Measurements from ENCODE around the gene MBOAT2.

Gene MBOAT2

GRCh38 chr2:8841932-8842331 lies 161.6 kb downstream of the MBOAT2 start:
- Histone ChIP-seq H3K27ac (ENCODE audit: low read depth, low read length) (no peak overlapping the region), H3K36me3 (ENCODE audit: control insufficient read depth, insufficient read depth, low read length) (no peaks in the 10 kb centered on the region), H3K9me3 (ENCODE audit: control insufficient read depth, insufficient read depth, low read depth, low read length) (no peaks in the 10 kb centered on the region), H3K4me1 (ENCODE audit: control insufficient read depth, insufficient read depth, low read length) (peaks cover 4% of the 10 kb centered on the region; the same call in 1 of the 2 replicates), H3K27me3 (ENCODE audit: control insufficient read depth, insufficient read depth, low read length) (no peaks in the 10 kb centered on the region), H3K4me3 (ENCODE audit: low read depth, low read length) (no peak overlapping the region), H3K9ac (ENCODE audit: low read length) (no peak overlapping the region)

- no peaks in the 10 kb centered on the region for H3K9me3 ChIP-seq (ENCODE audit: control insufficient read depth, insufficient read depth, low read depth, low read length)
- H3K36me3 ChIP-seq (ENCODE audit: control insufficient read depth, insufficient read depth, low read length) = no peaks in the 10 kb centered on the region
- no peak overlapping the region for H3K4me3 ChIP-seq (ENCODE audit: low read depth, low read length)
- H3K4me1 ChIP-seq (ENCODE audit: control insufficient read depth, insufficient read depth, low read length) = peaks cover 8% of the 10 kb centered on the region; the same call in 1 of the 2 replicates
- no peaks in the 10 kb centered on the region for H3K27me3 ChIP-seq (ENCODE audit: control insufficient read depth, insufficient read depth, low read length)
- H3K27ac ChIP-seq (ENCODE audit: low read depth, low read length) = no peak overlapping the region
- no peak overlapping the region for H3K9ac ChIP-seq (ENCODE audit: low read length)
Measured at GRCh38 chr2:8840475-8841091, 162.9 kb downstream of the MBOAT2 start.

- H3K4me3 ChIP-seq (ENCODE audit: low read depth, low read length) = no peak overlapping the region
- no peak overlapping the region for H3K27ac ChIP-seq (ENCODE audit: low read depth, low read length)
- no peaks in the 10 kb centered on the region for H3K9me3 ChIP-seq (ENCODE audit: control insufficient read depth, insufficient read depth, low read depth, low read length)
- no peaks in the 10 kb centered on the region for H3K36me3 ChIP-seq (ENCODE audit: control insufficient read depth, insufficient read depth, low read length)
- H3K4me1 ChIP-seq (ENCODE audit: control insufficient read depth, insufficient read depth, low read length) = peaks cover 8% of the 10 kb centered on the region; the same call in 1 of the 2 replicates
- no peaks in the 10 kb centered on the region for H3K27me3 ChIP-seq (ENCODE audit: control insufficient read depth, insufficient read depth, low read length)
- H3K9ac ChIP-seq (ENCODE audit: low read length) = no peak overlapping the region
Measured at GRCh38 chr2:8839189-8839965, 164.1 kb downstream of the MBOAT2 start.

- H3K4me1 ChIP-seq (ENCODE audit: control insufficient read depth, insufficient read depth, low read length) = peaks cover 8% of the 10 kb centered on the region; the same call in 1 of the 2 replicates
- H3K4me3 ChIP-seq (ENCODE audit: low read depth, low read length) = peak overlapping the region; percentile 93
- H3K27ac ChIP-seq (ENCODE audit: low read depth, low read length) = no peak overlapping the region
- no peaks in the 10 kb centered on the region for H3K36me3 ChIP-seq (ENCODE audit: control insufficient read depth, insufficient read depth, low read length)
- no peaks in the 10 kb centered on the region for H3K27me3 ChIP-seq (ENCODE audit: control insufficient read depth, insufficient read depth, low read length)
- H3K9me3 ChIP-seq (ENCODE audit: control insufficient read depth, insufficient read depth, low read depth, low read length) = no peaks in the 10 kb centered on the region
- no peak overlapping the region for H3K9ac ChIP-seq (ENCODE audit: low read length)
Measured at GRCh38 chr2:8837795-8838140, 165.7 kb downstream of the MBOAT2 start.

- H3K36me3 ChIP-seq (ENCODE audit: control insufficient read depth, insufficient read depth, low read length) = no peaks in the 10 kb centered on the region
- H3K9ac ChIP-seq (ENCODE audit: low read length) = peak within 1 kb of the TSS; percentile 66
- H3K9me3 ChIP-seq (ENCODE audit: control insufficient read depth, insufficient read depth, low read depth, low read length) = no peaks in the 10 kb centered on the region
- peaks cover 8% of the 10 kb centered on the region; the same call in 1 of the 2 replicates for H3K4me1 ChIP-seq (ENCODE audit: control insufficient read depth, insufficient read depth, low read length)
- H3K4me3 ChIP-seq (ENCODE audit: low read depth, low read length) = peak within 1 kb of the TSS; percentile 93
- no peaks in the 10 kb centered on the region for H3K27me3 ChIP-seq (ENCODE audit: control insufficient read depth, insufficient read depth, low read length)
- H3K27ac ChIP-seq (ENCODE audit: low read depth, low read length) = no peak within 1 kb of the TSS
Measured at GRCh38 chr2:8836971-8837794, 166.3 kb downstream of the MBOAT2 start, which contains the start of gene KIDINS220. Gene KIDINS220 (minus strand): TSS chr2:8837613. CDS start chr2:8827093, 10,520 bp downstream.

GRCh38 chr2:8835279-8835678 lies 168.2 kb downstream of the MBOAT2 start:
- Histone ChIP-seq H3K4me1 (ENCODE audit: control insufficient read depth, insufficient read depth, low read length) (peaks cover 14% of the 10 kb centered on the region; the same call in 1 of the 2 replicates), H3K27ac (ENCODE audit: low read depth, low read length) (no peak overlapping the region), H3K36me3 (ENCODE audit: control insufficient read depth, insufficient read depth, low read length) (no peaks in the 10 kb centered on the region), H3K4me3 (ENCODE audit: low read depth, low read length) (no peak overlapping the region), H3K27me3 (ENCODE audit: control insufficient read depth, insufficient read depth, low read length) (no peaks in the 10 kb centered on the region), H3K9me3 (ENCODE audit: control insufficient read depth, insufficient read depth, low read depth, low read length) (no peaks in the 10 kb centered on the region), H3K9ac (ENCODE audit: low read length) (no peak overlapping the region)

GRCh38 chr2:8833853-8834252 lies 169.6 kb downstream of the MBOAT2 start:
- Histone ChIP-seq H3K9me3 (ENCODE audit: control insufficient read depth, insufficient read depth, low read depth, low read length) (no peaks in the 10 kb centered on the region), H3K4me3 (ENCODE audit: low read depth, low read length) (no peak overlapping the region), H3K9ac (ENCODE audit: low read length) (no peak overlapping the region), H3K27ac (ENCODE audit: low read depth, low read length) (no peak overlapping the region), H3K4me1 (ENCODE audit: control insufficient read depth, insufficient read depth, low read length) (peaks cover 14% of the 10 kb centered on the region; the same call in 1 of the 2 replicates), H3K36me3 (ENCODE audit: control insufficient read depth, insufficient read depth, low read length) (no peaks in the 10 kb centered on the region), H3K27me3 (ENCODE audit: control insufficient read depth, insufficient read depth, low read length) (no peaks in the 10 kb centered on the region)

GRCh38 chr2:8831516-8831915 lies 172.0 kb downstream of the MBOAT2 start:
- Histone ChIP-seq H3K4me3 (ENCODE audit: low read depth, low read length) (no peak overlapping the region), H3K27me3 (ENCODE audit: control insufficient read depth, insufficient read depth, low read length) (no peaks in the 10 kb centered on the region), H3K4me1 (ENCODE audit: control insufficient read depth, insufficient read depth, low read length) (peaks cover 10% of the 10 kb centered on the region; the same call in 1 of the 2 replicates), H3K9me3 (ENCODE audit: control insufficient read depth, insufficient read depth, low read depth, low read length) (no peaks in the 10 kb centered on the region), H3K36me3 (ENCODE audit: control insufficient read depth, insufficient read depth, low read length) (no peaks in the 10 kb centered on the region), H3K9ac (ENCODE audit: low read length) (no peak overlapping the region), H3K27ac (ENCODE audit: low read depth, low read length) (no peak overlapping the region)

- no peak overlapping the region for H3K27ac ChIP-seq (ENCODE audit: low read depth, low read length)
- no peaks in the 10 kb centered on the region for H3K9me3 ChIP-seq (ENCODE audit: control insufficient read depth, insufficient read depth, low read depth, low read length)
- no peaks in the 10 kb centered on the region for H3K27me3 ChIP-seq (ENCODE audit: control insufficient read depth, insufficient read depth, low read length)
- no peak overlapping the region for H3K4me3 ChIP-seq (ENCODE audit: low read depth, low read length)
- H3K9ac ChIP-seq (ENCODE audit: low read length) = no peak overlapping the region
- H3K4me1 ChIP-seq (ENCODE audit: control insufficient read depth, insufficient read depth, low read length) = 0 out of 2 replicates have a peak, but pooled peaks cover 5% of the 10 kb centered on the region
- no peaks in the 10 kb centered on the region for H3K36me3 ChIP-seq (ENCODE audit: control insufficient read depth, insufficient read depth, low read length)
Measured at GRCh38 chr2:8827729-8828128, 175.8 kb downstream of the MBOAT2 start.

- Histone ChIP-seq H3K27me3 (ENCODE audit: control insufficient read depth, insufficient read depth, low read length) (no peaks in the 10 kb centered on the region), H3K9me3 (ENCODE audit: control insufficient read depth, insufficient read depth, low read depth, low read length) (no peaks in the 10 kb centered on the region), H3K9ac (ENCODE audit: low read length) (no peak overlapping the region), H3K27ac (ENCODE audit: low read depth, low read length) (no peak overlapping the region), H3K36me3 (ENCODE audit: control insufficient read depth, insufficient read depth, low read length) (0 out of 2 replicates have a peak, but pooled peaks cover 2% of the 10 kb centered on the region), H3K4me1 (ENCODE audit: control insufficient read depth, insufficient read depth, low read length) (no peaks in the 10 kb centered on the region), H3K4me3 (ENCODE audit: low read depth, low read length) (no peak overlapping the region)
Measured at GRCh38 chr2:8822218-8822617, 181.3 kb downstream of the MBOAT2 start.
